Type B pancreatic cell (in vitro differentiated cells): ENCODE measurements around the gene WDR19. TPM values are rescaled to one million over a fixed set of nuclear protein-coding genes. Genes with fewer than 3 reads are reported as not detected.
"Not testable (repeated sequence)": the region's sequence is repeated elsewhere in the genome, so short reads cannot be mapped to it uniquely, and the experiment has no call there.

Experiments used
- DNase-seq: peaks from one replicate; pipeline ENCODE4 v3.0.0; 2021; ENCODE audit warnings: mixed read lengths; ENCODE audit not compliant: unreplicated experiment; ENCODE audit errors: extremely low spot score
- H3K27ac Mint-ChIP-seq: 2 replicates; pipeline ENCODE4 v1.8.0; 2021; ENCODE audit warnings: mild to moderate bottlenecking, mixed read lengths
- H3K27me3 Mint-ChIP-seq: 2 replicates; pipeline ENCODE4 v1.8.0; 2021; ENCODE audit warnings: mixed read lengths
- H3K36me3 Mint-ChIP-seq: 2 replicates; pipeline ENCODE4 v1.8.0; 2021; ENCODE audit warnings: mixed read lengths
- H3K4me1 Mint-ChIP-seq: one replicate; pipeline ENCODE4 v1.8.0; 2021; ENCODE audit warnings: mixed read lengths; ENCODE audit not compliant: unreplicated experiment
- H3K4me3 Mint-ChIP-seq: 2 replicates; pipeline ENCODE4 v1.8.0; 2021; ENCODE audit warnings: mild to moderate bottlenecking, mixed read lengths
- H3K9me3 Mint-ChIP-seq: 2 replicates; pipeline ENCODE4 v1.8.0; 2021; ENCODE audit warnings: mixed read lengths
- long read RNA-seq: library from polyadenylated mRNA; unstranded; transcript quantifications from one replicate; pipeline ENCODE4 v2.0.0, GENCODE V29; 2020
- total RNA-seq: library from RNA; stranded (reverse); gene quantifications from 2 replicates; pipeline ENCODE4 v1.2.1, GENCODE V29; 2021; ENCODE audit warnings: low replicate concordance
- TF ChIP-seq, protein P1 (sequence below): fragments of 200-600 bp; sonication (generic); conservative IDR thresholded peaks from 2 replicates; pipeline ENCODE4 v1.5.0; 2021; ENCODE audit warnings: antibody characterized with exemption, mild to moderate bottlenecking

WDR19 gene
- total RNA-seq = 36.2 and 68.7 TPM in 2 replicates
- long read RNA-seq, full-length matches to known transcripts = 2 of 11 reads
- long read RNA-seq, partial matches to known transcripts = 9 of 11 reads
- long read RNA-seq, other reads (novel, unspliced or antisense) = 0 of 11 reads

DNA sequence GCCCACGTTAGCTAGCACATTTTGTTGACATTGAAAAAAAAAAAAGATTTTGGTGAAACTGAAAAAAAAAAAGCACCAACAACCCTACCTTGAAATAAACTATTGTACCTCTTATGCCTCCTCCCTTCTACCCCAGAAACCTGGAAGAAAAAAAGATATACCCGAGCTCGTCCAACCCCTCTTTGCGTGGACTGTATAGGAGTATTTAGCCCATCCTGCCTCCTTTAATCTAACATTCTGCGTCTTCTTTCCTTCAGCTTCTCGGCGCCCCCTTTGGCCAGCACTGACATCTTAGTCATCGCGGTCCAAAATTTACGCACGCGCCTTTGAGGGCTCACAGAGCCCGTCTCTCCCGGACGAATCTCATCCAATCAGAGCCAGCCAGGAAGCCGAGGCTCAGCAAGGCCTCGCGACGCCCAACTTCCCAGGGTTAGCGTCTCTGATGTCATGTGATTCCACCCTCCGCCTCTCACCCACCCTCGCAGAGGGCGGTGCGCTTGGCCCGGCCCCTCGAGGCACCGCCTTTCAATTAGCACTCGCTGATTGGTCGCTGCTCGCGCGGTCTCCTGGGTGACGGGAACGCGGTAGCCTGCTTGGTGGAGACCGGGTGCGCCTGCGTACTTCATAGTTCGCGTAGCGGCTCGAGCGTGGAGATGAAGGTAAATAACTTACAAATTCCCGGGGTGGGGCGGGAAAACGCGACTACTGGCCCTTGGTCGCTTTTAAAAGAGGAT lies at the start of gene WDR19:
TSS of gene WDR19 (plus strand) at position 625 of the 734 bp plus-strand sequence. CDS start at position 654, 29 bp downstream.
- Mint-ChIP-seq H3K4me1 (no peaks in the 10 kb centered on the region), H3K9me3 (no peaks in the 10 kb centered on the region), H3K36me3 (no peaks in the 10 kb centered on the region), H3K4me3 (no peak within 1 kb of the TSS), H3K27me3 (no peaks in the 10 kb centered on the region), H3K27ac (peak within 1 kb of the TSS; percentile 67)
- TF ChIP-seq, protein P1, sequence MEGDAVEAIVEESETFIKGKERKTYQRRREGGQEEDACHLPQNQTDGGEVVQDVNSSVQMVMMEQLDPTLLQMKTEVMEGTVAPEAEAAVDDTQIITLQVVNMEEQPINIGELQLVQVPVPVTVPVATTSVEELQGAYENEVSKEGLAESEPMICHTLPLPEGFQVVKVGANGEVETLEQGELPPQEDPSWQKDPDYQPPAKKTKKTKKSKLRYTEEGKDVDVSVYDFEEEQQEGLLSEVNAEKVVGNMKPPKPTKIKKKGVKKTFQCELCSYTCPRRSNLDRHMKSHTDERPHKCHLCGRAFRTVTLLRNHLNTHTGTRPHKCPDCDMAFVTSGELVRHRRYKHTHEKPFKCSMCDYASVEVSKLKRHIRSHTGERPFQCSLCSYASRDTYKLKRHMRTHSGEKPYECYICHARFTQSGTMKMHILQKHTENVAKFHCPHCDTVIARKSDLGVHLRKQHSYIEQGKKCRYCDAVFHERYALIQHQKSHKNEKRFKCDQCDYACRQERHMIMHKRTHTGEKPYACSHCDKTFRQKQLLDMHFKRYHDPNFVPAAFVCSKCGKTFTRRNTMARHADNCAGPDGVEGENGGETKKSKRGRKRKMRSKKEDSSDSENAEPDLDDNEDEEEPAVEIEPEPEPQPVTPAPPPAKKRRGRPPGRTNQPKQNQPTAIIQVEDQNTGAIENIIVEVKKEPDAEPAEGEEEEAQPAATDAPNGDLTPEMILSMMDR = peak; percentile 73
- DNase-seq = peak; percentile 99

DNA sequence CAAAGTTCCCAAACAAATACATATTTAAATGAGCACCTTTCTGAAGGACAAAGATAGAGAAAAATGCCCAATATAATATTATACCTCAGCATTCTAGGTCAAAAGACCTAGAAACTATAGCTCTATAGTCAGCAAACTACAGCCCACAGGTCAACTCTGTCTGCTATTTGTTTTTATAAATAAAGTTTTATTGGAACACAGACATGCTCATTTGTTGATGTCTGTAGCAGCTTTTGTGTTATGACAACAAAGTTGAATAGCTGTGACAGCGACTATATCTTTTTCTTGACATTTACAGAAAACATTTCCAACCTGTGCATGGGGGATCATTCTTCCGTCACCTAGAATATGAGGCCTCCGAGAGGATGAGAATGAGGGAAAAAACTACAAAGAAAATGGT lies 48.7 kb upstream of the WDR19 start:
- Mint-ChIP-seq H3K4me3 (no peak overlapping the region), H3K27me3 (no peaks in the 10 kb centered on the region), H3K9me3 (no peaks in the 10 kb centered on the region), H3K27ac (no peak overlapping the region), H3K36me3 (no peaks in the 10 kb centered on the region), H3K4me1 (peaks cover 12% of the 10 kb centered on the region)
- TF ChIP-seq, protein P1 = no peak
- no peak for DNase-seq

DNA sequence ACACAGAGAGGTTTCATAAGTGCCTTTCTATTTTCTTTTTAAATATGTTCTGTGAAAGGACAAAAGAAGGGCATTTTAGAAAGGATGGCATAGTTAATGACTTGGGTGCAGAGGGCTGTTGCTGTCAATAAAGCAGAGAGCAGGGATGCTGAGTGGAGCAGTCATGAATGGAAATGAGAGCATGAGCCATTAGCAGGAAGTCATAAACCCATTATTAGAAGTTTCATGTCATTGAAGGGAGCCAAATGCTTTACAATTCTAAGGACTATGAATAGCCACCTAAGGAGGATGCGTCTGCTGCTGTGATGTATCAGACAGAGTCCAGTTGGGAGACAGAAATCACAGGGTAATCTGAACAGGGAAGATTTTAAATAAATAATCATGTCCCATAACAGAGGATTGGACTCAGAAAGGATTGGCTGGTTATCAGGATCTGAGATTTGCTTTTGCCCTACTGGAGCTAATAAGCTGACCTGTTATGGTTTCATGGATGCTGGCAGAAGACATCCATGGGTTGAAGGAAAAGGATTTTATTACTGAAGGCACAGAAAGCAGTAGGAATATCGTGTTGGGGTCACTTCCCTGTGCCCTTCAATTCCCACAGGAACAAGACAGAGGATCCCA lies 47.5 kb upstream of the WDR19 start:
- H3K9me3 Mint-ChIP-seq = no peaks in the 10 kb centered on the region
- H3K27me3 Mint-ChIP-seq = no peaks in the 10 kb centered on the region
- peaks cover 12% of the 10 kb centered on the region for H3K4me1 Mint-ChIP-seq
- TF ChIP-seq, protein P1 = no peak
- H3K27ac Mint-ChIP-seq = no peak overlapping the region
- peak overlapping the region; percentile 7 for H3K4me3 Mint-ChIP-seq
- no peaks in the 10 kb centered on the region for H3K36me3 Mint-ChIP-seq
- no peak for DNase-seq

DNA sequence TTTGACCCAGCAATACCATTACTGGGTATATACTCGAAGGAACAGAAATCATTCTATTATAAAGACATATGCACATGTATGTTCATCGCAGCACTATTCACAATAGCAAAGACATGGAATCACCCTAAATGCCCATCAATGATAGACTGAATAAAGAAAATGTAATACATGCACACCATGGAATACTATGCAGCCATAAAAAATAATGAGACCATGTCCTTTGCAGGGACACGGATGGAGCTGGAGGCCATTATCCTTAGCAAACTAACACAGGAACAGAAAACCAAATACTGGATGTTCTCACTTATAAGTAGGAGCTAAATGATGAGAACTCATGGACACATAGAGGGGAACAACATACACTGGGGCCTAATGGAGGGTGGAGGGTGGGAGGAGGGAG lies 44.1 kb upstream of the WDR19 start:
- H3K9me3 Mint-ChIP-seq, DNase-seq, H3K4me3 Mint-ChIP-seq, H3K36me3 Mint-ChIP-seq, H3K27ac Mint-ChIP-seq, H3K27me3 Mint-ChIP-seq: not testable (repeated sequence)
- H3K4me1 Mint-ChIP-seq = peaks cover 12% of the 10 kb centered on the region

DNA sequence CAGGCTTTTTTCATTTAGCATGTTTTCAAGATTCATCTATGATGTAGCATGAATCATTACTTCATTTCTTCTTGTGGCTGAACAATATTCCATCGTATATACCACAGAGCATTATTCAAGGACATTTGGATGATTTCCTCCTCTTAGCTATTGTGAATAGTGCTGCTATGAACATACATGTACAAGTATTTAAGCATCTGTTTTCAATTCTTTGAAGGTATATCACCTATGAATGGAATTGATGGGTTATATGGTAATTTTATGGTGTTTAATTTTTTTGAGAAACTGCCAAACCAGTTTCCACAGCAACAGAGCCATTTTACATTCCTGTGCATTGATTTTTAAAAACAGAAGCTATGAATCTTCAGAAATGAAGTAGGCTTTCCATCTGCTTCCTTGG lies 36.1 kb upstream of the WDR19 start:
- TF ChIP-seq, protein P1 = no peak
- Mint-ChIP-seq H3K4me3 (no peak overlapping the region), H3K36me3 (no peaks in the 10 kb centered on the region)

DNA sequence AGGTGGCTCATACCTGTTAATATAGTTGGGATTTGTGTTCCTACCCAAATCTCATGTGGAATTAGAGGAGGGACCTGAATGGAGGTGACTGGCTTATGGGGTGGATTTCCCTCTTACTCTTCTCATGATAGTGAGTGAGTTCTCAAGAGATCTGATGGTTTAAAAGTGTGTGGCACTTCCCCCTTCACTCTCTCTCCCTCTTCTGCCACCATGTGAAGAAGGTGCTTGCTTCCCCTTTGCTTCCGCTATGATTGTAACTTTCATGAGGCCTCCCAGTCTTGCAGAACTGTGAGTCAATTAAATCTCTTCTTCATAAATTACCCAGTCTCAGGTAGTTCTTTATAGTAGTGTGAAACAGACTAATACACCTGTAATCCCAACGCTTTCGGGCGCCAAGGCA lies 28.3 kb upstream of the WDR19 start:
- no peaks in the 10 kb centered on the region for H3K9me3 Mint-ChIP-seq
- H3K27me3 Mint-ChIP-seq = no peaks in the 10 kb centered on the region
- no peak overlapping the region for H3K27ac Mint-ChIP-seq
- no peak for DNase-seq
- TF ChIP-seq, protein P1 = no peak
- no peak overlapping the region for H3K4me3 Mint-ChIP-seq
- no peaks in the 10 kb centered on the region for H3K36me3 Mint-ChIP-seq
- peaks cover 1% of the 10 kb centered on the region for H3K4me1 Mint-ChIP-seq

More for the DNA sequence above, 36.1 kb upstream of the WDR19 start:
- Mint-ChIP-seq H3K4me1 (peaks cover 5% of the 10 kb centered on the region), H3K27ac (no peak overlapping the region), H3K9me3 (no peaks in the 10 kb centered on the region), H3K27me3 (no peaks in the 10 kb centered on the region)
- DNase-seq = no peak
